ENCODE data around the gene LRIG1.

The LRIG1 gene

DNA sequence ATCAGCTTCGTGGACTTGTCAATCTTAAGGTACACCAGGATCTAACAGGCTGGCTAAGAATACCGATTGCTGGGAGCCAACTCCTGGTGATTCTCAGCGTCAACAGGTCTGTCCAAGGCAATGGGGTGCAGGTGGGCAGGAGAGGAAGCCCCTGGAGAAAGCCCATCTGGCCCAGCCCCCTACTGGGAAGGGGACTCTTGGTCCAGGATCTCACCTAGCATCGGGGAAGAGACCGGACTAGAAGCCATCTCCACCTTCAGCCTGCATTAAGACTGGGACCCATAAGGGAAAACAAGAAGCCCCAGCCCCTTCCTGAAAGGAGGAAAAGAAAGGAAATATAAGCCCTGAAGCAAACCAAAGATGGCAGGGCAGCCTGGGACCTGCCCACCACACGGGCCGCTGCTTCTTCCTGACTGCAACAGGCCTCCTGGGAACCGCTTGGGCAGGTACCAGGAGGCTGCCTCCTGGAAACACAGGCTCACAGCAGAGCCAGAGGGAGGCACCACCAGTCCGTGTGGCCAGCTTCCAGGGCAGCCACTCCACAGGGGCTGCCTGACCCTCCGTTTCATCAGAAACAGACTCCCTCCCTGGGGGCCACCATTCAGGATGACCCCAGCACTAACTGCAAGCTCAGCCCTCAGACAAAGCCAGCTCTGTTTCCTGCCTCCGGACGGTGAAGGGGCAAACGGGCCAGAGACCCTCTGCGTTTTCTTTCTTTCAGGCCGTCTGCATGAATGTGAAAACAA lies 100.2 kb downstream of the LRIG1 start:
- no peaks in the 10 kb centered on the region for H3K4me1 Mint-ChIP-seq (ENCODE audit: low read depth)
- H3K27me3 Mint-ChIP-seq (ENCODE audit: low read depth) = no peaks in the 10 kb centered on the region
- no peaks in the 10 kb centered on the region for H3K9me3 Mint-ChIP-seq
- H3K36me3 Mint-ChIP-seq (ENCODE audit: low read depth) = peaks cover 33% of the 10 kb centered on the region
- no peak overlapping the region for H3K4me3 Mint-ChIP-seq
- H3K27ac Mint-ChIP-seq = no peak overlapping the region

DNA sequence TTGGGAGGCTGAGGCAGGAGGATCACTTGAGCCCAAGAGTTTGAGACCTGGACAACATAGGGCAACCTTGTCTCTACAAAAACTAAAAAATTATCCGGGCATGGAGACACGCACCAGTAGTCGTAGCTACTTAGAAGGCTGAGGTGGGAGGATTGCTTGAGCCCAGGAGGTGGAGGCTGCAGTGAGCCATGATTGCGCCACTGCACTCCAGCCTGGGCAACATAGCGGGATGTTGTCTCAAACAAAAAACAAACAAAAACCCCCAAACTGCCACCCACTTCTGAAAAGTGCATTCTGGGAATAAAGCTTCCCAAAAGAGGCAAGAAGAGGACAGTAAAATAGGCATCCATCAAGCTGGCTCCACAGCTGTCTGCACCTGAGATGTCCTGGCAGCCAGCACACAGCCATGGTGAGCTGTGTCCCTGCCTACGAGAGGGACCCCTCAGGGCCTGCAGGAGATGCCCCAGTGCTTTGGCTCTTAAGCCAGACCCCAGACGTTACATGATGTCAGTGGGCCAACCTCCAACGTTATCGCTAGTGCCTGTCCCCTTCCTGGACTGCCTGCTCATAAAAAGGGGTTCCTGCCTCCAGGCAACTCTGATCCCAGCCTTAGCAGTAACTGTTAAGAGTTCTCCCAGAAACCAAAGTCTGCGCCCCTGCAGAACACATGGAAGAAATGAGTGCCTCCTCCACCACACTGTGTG lies 101.1 kb downstream of the LRIG1 start:
- no peaks in the 10 kb centered on the region for H3K9me3 Mint-ChIP-seq
- H3K4me1 Mint-ChIP-seq (ENCODE audit: low read depth) = peaks cover 4% of the 10 kb centered on the region
- no peak overlapping the region for H3K27ac Mint-ChIP-seq
- H3K36me3 Mint-ChIP-seq (ENCODE audit: low read depth) = peaks cover 31% of the 10 kb centered on the region
- H3K4me3 Mint-ChIP-seq = no peak overlapping the region
- H3K27me3 Mint-ChIP-seq (ENCODE audit: low read depth) = no peaks in the 10 kb centered on the region

DNA sequence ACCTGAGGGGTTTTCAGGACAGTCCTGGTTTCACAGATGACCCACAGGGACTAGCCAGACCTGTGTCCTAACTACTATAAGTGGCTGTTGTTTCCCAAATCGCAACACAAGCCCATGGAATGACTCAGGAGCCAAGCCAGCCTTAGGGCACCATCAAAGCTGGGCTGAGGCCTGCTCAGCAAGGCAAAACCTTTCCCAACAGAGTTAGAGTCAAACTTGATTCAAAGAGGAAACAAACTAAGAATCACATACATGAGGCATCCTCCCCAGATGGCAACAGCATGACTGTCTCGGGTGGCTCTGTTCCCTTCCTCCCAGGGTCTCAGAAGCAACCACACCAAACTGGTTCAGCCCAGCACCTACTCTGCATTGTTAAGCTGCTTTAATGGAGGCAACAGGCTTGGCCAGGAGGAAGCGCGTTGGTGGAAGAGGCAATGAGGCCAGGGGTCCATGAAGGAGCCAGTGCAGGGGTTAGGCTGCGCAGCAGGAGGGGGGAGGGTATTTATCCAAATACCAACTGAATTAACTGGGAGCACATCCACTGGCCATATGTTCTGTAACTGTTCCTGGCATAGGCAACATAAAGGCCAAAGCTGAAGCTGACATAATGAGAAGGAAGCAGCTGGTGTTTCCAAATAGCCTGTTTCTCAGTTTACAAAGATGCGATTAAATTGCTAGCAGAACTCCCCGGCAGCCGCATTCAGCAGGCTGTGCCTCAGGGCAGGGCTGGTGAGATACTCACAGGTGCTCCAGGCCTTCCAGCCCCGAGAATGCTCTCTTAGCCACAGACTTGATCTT lies 102.4 kb downstream of the LRIG1 start:
- no peaks in the 10 kb centered on the region for H3K27me3 Mint-ChIP-seq (ENCODE audit: low read depth)
- peaks cover 32% of the 10 kb centered on the region for H3K36me3 Mint-ChIP-seq (ENCODE audit: low read depth)
- H3K4me1 Mint-ChIP-seq (ENCODE audit: low read depth) = peaks cover 17% of the 10 kb centered on the region
- no peaks in the 10 kb centered on the region for H3K9me3 Mint-ChIP-seq
- no peak overlapping the region for H3K27ac Mint-ChIP-seq
- H3K4me3 Mint-ChIP-seq = no peak overlapping the region

DNA sequence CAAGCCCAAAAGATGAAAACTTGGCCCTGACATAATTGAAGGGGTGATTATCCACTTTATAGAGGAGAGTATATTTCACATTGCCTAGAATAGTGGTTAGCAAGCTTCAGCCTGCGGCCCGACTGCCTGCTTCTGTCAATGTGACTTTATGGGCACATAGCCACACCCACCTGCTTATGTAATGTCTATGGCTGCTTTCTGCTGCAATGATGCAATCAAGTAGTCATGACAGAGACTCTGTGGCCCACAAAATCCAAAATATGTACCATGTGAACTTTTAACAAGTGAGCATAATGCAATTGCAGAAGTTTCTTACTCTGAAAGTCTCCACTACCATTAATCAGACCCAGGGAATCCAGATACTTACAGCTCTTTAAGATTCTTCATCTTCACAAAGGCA lies 103.1 kb downstream of the LRIG1 start:
- Mint-ChIP-seq H3K4me1 (ENCODE audit: low read depth) (peaks cover 19% of the 10 kb centered on the region), H3K9me3 (no peaks in the 10 kb centered on the region), H3K36me3 (ENCODE audit: low read depth) (peaks cover 35% of the 10 kb centered on the region), H3K4me3 (no peak overlapping the region), H3K27me3 (ENCODE audit: low read depth) (no peaks in the 10 kb centered on the region), H3K27ac (no peak overlapping the region)

DNA sequence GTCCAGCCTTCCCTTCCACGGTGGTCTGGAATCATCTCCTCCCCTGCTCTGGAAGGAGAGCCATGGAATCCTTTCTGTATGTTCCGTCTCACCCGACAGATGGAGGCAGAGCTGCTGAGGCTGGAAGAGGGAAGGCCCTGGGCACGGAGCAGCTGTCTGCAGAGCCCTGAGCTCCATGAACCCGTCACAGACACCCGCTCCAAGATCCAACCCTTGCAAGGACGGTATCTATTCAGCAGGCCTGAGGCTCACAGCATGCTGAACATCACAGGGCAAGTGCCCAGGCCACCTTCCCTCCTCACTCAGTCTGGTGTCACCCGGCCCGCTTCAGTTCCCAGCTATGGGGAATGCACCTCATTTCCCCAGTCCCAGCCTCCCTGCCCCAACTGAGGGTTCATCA lies 103.9 kb downstream of the LRIG1 start:
- no peaks in the 10 kb centered on the region for H3K9me3 Mint-ChIP-seq
- H3K27me3 Mint-ChIP-seq (ENCODE audit: low read depth) = no peaks in the 10 kb centered on the region
- H3K4me3 Mint-ChIP-seq = no peak overlapping the region
- peaks cover 22% of the 10 kb centered on the region for H3K4me1 Mint-ChIP-seq (ENCODE audit: low read depth)
- peaks cover 41% of the 10 kb centered on the region for H3K36me3 Mint-ChIP-seq (ENCODE audit: low read depth)
- no peak overlapping the region for H3K27ac Mint-ChIP-seq

DNA sequence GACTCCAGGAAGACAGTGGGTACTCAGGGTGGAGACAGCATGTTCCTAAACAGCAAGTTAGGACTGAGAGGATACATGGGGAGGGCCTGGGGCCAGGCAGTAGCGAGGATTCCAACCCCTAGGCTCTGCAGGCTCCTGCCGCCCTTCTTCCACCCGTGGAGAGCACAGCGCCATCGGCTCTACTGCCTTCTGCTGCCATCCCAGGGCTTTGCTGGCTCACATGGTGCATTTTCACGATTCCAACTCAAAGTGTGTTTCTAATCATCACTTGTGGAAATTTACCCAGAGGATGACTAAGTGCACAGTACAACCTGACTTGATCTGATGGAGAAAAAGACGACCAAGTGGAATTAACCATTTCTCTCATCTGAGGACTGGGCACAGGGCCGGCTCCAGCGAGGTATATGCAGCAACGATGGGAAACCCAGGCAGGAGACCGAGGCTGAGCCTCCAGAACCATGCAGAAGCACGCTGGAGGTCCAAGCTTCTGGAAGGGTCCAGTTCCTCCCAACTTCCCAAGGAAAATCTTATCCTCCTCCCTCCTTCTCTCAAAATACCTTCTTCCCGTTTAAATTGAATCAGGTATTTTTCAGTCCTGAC lies 104.6 kb downstream of the LRIG1 start:
- peaks cover 23% of the 10 kb centered on the region for H3K4me1 Mint-ChIP-seq (ENCODE audit: low read depth)
- H3K27ac Mint-ChIP-seq = no peak overlapping the region
- H3K9me3 Mint-ChIP-seq = no peaks in the 10 kb centered on the region
- H3K4me3 Mint-ChIP-seq = no peak overlapping the region
- no peaks in the 10 kb centered on the region for H3K27me3 Mint-ChIP-seq (ENCODE audit: low read depth)
- peaks cover 41% of the 10 kb centered on the region for H3K36me3 Mint-ChIP-seq (ENCODE audit: low read depth)

DNA sequence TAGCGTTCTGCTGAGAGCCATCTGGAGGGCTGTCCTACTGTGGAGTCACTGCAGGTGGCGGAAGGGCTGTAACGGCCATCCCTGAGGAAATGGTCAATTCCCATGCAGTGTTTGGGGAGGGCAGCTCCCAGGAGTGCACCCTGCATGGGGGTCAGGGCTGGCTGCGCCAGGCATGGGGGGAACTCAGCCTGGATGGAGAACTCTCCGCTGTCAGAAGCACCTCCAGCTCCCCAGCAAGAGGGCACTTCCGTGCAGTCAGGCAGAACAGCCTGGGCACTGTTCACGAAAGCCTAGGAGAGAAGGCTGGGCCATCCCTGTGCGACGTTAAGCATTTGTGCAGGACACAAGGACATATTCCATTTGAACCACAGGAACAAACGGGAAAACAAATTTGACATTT lies 105.2 kb downstream of the LRIG1 start:
- H3K27ac Mint-ChIP-seq = no peak overlapping the region
- peaks cover 42% of the 10 kb centered on the region for H3K36me3 Mint-ChIP-seq (ENCODE audit: low read depth)
- peaks cover 23% of the 10 kb centered on the region for H3K4me1 Mint-ChIP-seq (ENCODE audit: low read depth)

DNA sequence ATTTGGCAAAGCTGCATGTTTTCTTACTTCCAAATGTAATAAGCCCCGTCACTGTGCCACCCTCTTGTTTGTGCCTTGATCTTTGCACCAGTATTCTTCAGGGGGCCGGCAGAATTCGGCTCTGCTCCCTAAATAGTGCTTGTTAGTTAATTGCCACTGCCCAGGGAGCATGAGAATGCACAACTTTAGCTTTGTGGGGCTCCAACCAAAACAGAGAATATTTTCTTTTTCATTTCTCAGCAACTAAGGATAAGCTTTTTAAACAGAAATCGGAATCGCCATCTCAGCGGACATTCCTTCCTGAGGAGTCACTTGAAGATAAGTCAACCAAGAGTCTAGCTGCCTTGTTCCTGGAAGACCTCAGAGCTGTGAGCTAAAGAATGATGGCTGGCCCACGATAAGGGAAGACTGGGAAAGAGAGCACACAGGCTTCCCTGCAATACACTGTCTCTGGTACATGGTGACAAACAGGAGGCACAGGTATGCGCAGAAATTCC lies 106.0 kb downstream of the LRIG1 start:
- no peaks in the 10 kb centered on the region for H3K9me3 Mint-ChIP-seq
- peaks cover 24% of the 10 kb centered on the region for H3K4me1 Mint-ChIP-seq (ENCODE audit: low read depth)
- H3K27ac Mint-ChIP-seq = peak overlapping the region; percentile 88
- H3K4me3 Mint-ChIP-seq = peak overlapping the region; percentile 53
- H3K36me3 Mint-ChIP-seq (ENCODE audit: low read depth) = peaks cover 42% of the 10 kb centered on the region
- no peaks in the 10 kb centered on the region for H3K27me3 Mint-ChIP-seq (ENCODE audit: low read depth)

More for the DNA sequence above, 105.2 kb downstream of the LRIG1 start:
- H3K4me3 Mint-ChIP-seq = no peak overlapping the region
- no peaks in the 10 kb centered on the region for H3K27me3 Mint-ChIP-seq (ENCODE audit: low read depth)
- H3K9me3 Mint-ChIP-seq = no peaks in the 10 kb centered on the region

DNA sequence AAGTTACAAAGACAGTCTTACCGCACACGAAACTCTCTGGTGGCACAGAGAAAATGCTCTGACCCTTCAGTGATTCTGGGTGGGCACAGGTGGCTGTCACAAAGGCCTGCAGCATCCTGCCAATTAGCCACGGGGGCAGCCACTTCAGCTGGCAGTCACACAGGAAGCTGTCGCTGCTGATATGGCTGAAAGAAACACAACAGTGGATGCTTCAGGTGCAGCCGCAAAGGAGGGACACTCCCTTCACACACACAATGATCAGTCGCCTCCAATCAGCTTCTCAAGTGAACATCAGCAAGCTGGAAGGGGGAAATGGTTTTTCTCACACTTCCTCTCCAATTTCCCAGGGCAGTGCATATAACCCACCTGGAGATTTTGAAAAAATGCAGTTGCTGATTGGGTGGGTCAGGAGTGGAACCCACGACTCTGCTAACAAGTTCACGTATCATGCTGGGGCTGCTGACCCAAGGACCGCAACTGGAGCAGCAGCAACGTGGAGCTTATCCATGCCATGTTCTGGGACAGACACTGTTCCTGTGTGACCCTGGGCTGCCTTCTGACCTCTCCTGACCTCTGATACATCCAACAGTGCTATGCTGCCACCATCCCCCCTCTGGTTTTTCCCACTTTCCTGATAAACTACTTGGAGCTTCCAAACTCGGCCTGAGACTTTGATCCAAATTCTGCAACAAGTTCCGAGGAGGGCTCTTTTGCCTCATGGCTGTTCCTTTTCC lies 106.6 kb downstream of the LRIG1 start:
- peak overlapping the region; percentile 88 for H3K27ac Mint-ChIP-seq
- H3K36me3 Mint-ChIP-seq (ENCODE audit: low read depth) = peaks cover 44% of the 10 kb centered on the region
- no peaks in the 10 kb centered on the region for H3K27me3 Mint-ChIP-seq (ENCODE audit: low read depth)
- no peaks in the 10 kb centered on the region for H3K9me3 Mint-ChIP-seq
- H3K4me3 Mint-ChIP-seq = peak overlapping the region; percentile 64
- peaks cover 24% of the 10 kb centered on the region for H3K4me1 Mint-ChIP-seq (ENCODE audit: low read depth)

DNA sequence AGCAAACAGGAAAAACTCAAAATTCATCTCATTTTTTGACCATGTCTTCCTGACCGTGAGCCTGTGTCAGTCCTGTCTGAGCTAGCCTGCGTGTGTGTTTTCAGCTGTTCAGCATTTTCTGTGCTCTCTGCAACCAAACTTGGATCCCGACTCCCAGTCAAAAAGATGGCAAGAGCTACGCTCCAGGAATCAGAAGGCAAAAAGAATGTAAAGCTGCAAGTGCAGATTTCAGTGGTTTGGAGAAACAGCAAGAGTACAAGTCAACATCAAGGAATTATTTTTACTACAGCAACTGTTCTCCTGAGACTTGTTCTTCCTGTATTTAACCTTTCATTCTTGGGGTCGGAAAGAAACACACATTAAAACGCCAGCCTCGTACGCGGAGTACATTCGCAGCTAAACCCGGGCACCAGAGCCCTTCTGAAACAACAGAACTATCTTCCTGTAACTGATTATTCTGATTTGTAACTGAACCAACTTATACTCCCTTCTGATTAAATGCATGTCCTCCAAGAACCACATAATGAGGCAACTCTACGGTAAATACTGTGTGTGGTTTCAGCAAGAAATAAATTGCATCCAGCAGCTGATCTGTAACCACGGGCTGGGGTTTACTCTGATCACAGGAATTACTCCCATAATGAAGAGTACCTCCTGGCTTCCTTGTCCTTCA lies 107.4 kb downstream of the LRIG1 start:
- Mint-ChIP-seq H3K4me1 (ENCODE audit: low read depth) (peaks cover 27% of the 10 kb centered on the region), H3K36me3 (ENCODE audit: low read depth) (peaks cover 47% of the 10 kb centered on the region), H3K9me3 (no peaks in the 10 kb centered on the region), H3K4me3 (peak overlapping the region; percentile 64), H3K27ac (peak overlapping the region; percentile 88), H3K27me3 (ENCODE audit: low read depth) (no peaks in the 10 kb centered on the region)

DNA sequence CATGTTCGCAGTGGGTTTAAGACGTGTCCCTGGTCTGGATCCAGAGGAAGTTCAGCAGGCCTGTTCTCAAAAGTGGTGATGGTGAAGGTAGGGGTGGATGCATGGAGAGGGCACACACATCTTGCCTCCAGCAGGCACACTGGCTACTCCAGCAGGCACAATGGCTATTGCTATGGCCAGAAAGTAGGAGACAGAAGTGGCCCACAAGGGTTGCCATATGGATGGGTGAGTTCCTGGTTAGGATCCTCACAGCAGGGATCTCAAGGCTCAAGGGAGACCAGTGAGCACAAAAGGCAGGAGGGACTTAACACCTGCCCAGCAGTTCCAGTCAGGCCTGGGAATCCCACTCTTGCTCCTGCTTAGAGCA lies 107.9 kb downstream of the LRIG1 start:
- no peak overlapping the region for H3K4me3 Mint-ChIP-seq
- H3K27me3 Mint-ChIP-seq (ENCODE audit: low read depth) = no peaks in the 10 kb centered on the region
- no peak overlapping the region for H3K27ac Mint-ChIP-seq
- peaks cover 49% of the 10 kb centered on the region for H3K36me3 Mint-ChIP-seq (ENCODE audit: low read depth)
- no peaks in the 10 kb centered on the region for H3K9me3 Mint-ChIP-seq
- H3K4me1 Mint-ChIP-seq (ENCODE audit: low read depth) = peaks cover 31% of the 10 kb centered on the region

DNA sequence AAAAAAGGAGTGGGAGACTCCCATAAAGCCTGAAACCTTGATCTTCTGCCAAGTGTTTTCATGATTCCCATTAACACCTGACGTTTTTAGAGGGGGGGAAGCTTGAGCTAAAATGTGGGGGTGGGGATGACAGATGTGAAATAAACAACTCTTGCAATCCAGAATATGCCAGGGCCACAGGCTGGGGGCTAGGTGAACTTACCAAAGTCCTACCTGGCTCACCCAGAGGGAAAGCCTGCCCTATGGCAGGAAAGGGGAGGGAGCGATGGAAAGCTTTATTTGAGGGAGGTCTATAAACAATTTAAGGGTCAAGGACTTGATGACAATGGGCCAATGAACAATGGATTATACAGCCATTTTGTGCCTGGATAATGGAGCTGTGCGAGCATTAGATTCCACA lies 108.3 kb downstream of the LRIG1 start:
- H3K27me3 Mint-ChIP-seq (ENCODE audit: low read depth) = no peaks in the 10 kb centered on the region
- no peaks in the 10 kb centered on the region for H3K9me3 Mint-ChIP-seq
- H3K36me3 Mint-ChIP-seq (ENCODE audit: low read depth) = peaks cover 45% of the 10 kb centered on the region
- H3K27ac Mint-ChIP-seq = no peak overlapping the region
- no peak overlapping the region for H3K4me3 Mint-ChIP-seq
- peaks cover 31% of the 10 kb centered on the region for H3K4me1 Mint-ChIP-seq (ENCODE audit: low read depth)

DNA sequence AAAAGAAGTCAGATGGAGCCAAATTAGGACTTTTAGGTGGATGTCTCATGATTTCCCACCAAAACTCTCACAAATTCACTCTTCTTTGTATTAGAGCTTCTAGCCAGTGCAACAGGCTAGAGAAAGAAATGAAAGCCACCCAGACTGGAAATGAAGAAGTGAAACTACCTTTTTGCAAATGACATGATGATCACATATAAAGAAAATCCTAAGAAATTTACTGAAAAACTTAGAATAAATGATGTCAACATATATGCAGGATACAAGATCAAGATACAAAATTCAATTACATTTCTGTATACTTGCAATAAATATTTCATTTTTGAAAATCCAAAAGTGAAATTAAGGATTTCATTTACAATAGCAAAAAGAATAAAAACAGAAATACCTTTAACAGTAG lies 110.8 kb downstream of the LRIG1 start:
- Mint-ChIP-seq H3K9me3 (no peaks in the 10 kb centered on the region), H3K36me3 (ENCODE audit: low read depth) (peaks cover 60% of the 10 kb centered on the region), H3K4me3 (no peak overlapping the region)

More for the DNA sequence above, 110.8 kb downstream of the LRIG1 start:
- Mint-ChIP-seq H3K27ac (no peak overlapping the region), H3K4me1 (ENCODE audit: low read depth) (peaks cover 39% of the 10 kb centered on the region), H3K27me3 (ENCODE audit: low read depth) (no peaks in the 10 kb centered on the region)
